Colonic mucosa (tissue), 4 donors: ENCODE measurements around the gene EID1. TPM values are rescaled to one million over a fixed set of nuclear protein-coding genes. Genes with fewer than 3 reads are reported as not detected.

Experiments used
- DNase-seq: peaks from one replicate; pipeline ENCODE4 v3.0.0-alpha.2; 2020
- H3K27ac ChIP-seq: fragments of 200-600 bp; one replicate; pipeline ENCODE4 v1.8.0; 2021
- H3K27me3 ChIP-seq: fragments of 200-600 bp; one replicate; pipeline ENCODE4 v1.8.0; 2021
- H3K36me3 ChIP-seq: fragments of 200-600 bp; one replicate; pipeline ENCODE4 v1.8.0; 2021
- H3K4me1 ChIP-seq: fragments of 200-600 bp; one replicate; pipeline ENCODE4 v1.8.0; 2021; ENCODE audit warnings: mild to moderate bottlenecking
- H3K4me3 ChIP-seq: fragments of 200-600 bp; one replicate; pipeline ENCODE4 v1.8.0; 2021
- H3K9ac ChIP-seq, 2 donors: one replicate each; pipeline ENCODE4 v1.7.0; 2013; ENCODE audit warnings: control low read depth in 2 of 2, low read depth in 2 of 2, low read length in 2 of 2
- H3K9me3 ChIP-seq: fragments of 200-600 bp; one replicate; pipeline ENCODE4 v1.8.0; 2021
- CTCF ChIP-seq: fragments of 200-600 bp; IDR thresholded peaks from one replicate; pipeline ENCODE4 v1.8.0; 2022; ENCODE audit warnings: antibody characterized with exemption, mild to moderate bottlenecking
- intact Hi-C: fragments of 100-400 bp; cut with DNase I; formaldehyde crosslinking; loops from one replicate; pipeline ENCODE4 v1.14.1; 2022
- total RNA-seq, 2 donors: library from RNA; stranded (reverse); fragmentation: NEBNext Ultra II Directional in 1 of 2; extraction: Animal tissue kit (Norgen Biotek cat#: 25700) in 1 of 2; gene quantifications; one replicate each; pipeline ENCODE4 v1.2.1, GENCODE V29; 2021
- donor health status: healthy.
- donor health status: DM: no; HTN: no; CAD: no.
- donor health status: DM: no; HTN: no; CAD: no.

Gene EID1
- total RNA-seq, 2 donors from 2014 or later: 54.2 to 66.0 TPM

GRCh38 chr15:48855501-48856440 is 22.2 kb upstream of the EID1 start:
- H3K4me1 ChIP-seq: no peaks in the 10 kb centered on the region
- no peaks in the 10 kb centered on the region for H3K27me3 ChIP-seq
- TF ChIP-seq CTCF: peak; percentile 46
- H3K27ac ChIP-seq: no peak overlapping the region
- intact Hi-C loops: no loop called here
- H3K36me3 ChIP-seq: no peaks in the 10 kb centered on the region
- DNase-seq: peak; percentile 46
- no peak overlapping the region for H3K4me3 ChIP-seq
- no peaks in the 10 kb centered on the region for H3K9me3 ChIP-seq
- no peak overlapping the region for H3K9ac ChIP-seq

- no peaks in the 10 kb centered on the region for H3K9me3 ChIP-seq
- intact Hi-C loops: no loop called here
- no peak for DNase-seq
Observed at GRCh38 chr15:48856942-48857341, 21.0 kb upstream of the EID1 start.

GRCh38 chr15:48858401-48858800 is 19.5 kb upstream of the EID1 start:
- Histone ChIP-seq H3K4me3 (no peak overlapping the region), H3K27me3 (no peaks in the 10 kb centered on the region), H3K27ac (no peak overlapping the region), H3K9me3 (no peaks in the 10 kb centered on the region), H3K4me1 (no peaks in the 10 kb centered on the region), H3K36me3 (no peaks in the 10 kb centered on the region), H3K9ac (no peak overlapping the region)
- no peak for TF ChIP-seq CTCF
- DNase-seq: no peak
- intact Hi-C loops: no loop called here

More at GRCh38 chr15:48856942-48857341, 21.0 kb upstream of the EID1 start:
- TF ChIP-seq CTCF: no peak
- no peak overlapping the region for H3K4me3 ChIP-seq
- no peaks in the 10 kb centered on the region for H3K36me3 ChIP-seq
- H3K9ac ChIP-seq: no peak overlapping the region
- no peaks in the 10 kb centered on the region for H3K4me1 ChIP-seq
- no peak overlapping the region for H3K27ac ChIP-seq
- no peaks in the 10 kb centered on the region for H3K27me3 ChIP-seq

GRCh38 chr15:48859426-48859825 is 18.5 kb upstream of the EID1 start:
- Histone ChIP-seq H3K4me3 (no peak overlapping the region), H3K9ac (no peak overlapping the region), H3K4me1 (no peaks in the 10 kb centered on the region), H3K27me3 (no peaks in the 10 kb centered on the region), H3K9me3 (no peaks in the 10 kb centered on the region), H3K36me3 (no peaks in the 10 kb centered on the region), H3K27ac (no peak overlapping the region)
- no peak for DNase-seq
- TF ChIP-seq CTCF: no peak
- intact Hi-C loops: no loop called here

- no peak overlapping the region for H3K27ac ChIP-seq
- TF ChIP-seq CTCF: peak; percentile 83
- H3K9me3 ChIP-seq: no peaks in the 10 kb centered on the region
- H3K27me3 ChIP-seq: no peaks in the 10 kb centered on the region
- no peak overlapping the region for H3K9ac ChIP-seq
- no peaks in the 10 kb centered on the region for H3K36me3 ChIP-seq
- no peaks in the 10 kb centered on the region for H3K4me1 ChIP-seq
- DNase-seq: peak; percentile 40
- intact Hi-C loops: loop anchor here (5.0 to 10.0 kb wide), 2 partner anchors 283 to 1280 kb away; no protein-coding TSS in a partner anchor
- H3K4me3 ChIP-seq: no peak overlapping the region
Observed at GRCh38 chr15:48861813-48862431, 16.0 kb upstream of the EID1 start.
